NCI-H1417 (cell line): Measurements from ENCODE around the gene TPM4.
"Not testable (repeated sequence)": the region's sequence is repeated elsewhere in the genome, so short reads cannot be mapped to it uniquely, and the experiment has no call there.

ENCODE experiments used
- DNase-seq, 3 experiments: peaks; one replicate each; lab custom pipeline; 2025; lab: John Stamatoyannopoulos, UW

Gene TPM4

DNA sequence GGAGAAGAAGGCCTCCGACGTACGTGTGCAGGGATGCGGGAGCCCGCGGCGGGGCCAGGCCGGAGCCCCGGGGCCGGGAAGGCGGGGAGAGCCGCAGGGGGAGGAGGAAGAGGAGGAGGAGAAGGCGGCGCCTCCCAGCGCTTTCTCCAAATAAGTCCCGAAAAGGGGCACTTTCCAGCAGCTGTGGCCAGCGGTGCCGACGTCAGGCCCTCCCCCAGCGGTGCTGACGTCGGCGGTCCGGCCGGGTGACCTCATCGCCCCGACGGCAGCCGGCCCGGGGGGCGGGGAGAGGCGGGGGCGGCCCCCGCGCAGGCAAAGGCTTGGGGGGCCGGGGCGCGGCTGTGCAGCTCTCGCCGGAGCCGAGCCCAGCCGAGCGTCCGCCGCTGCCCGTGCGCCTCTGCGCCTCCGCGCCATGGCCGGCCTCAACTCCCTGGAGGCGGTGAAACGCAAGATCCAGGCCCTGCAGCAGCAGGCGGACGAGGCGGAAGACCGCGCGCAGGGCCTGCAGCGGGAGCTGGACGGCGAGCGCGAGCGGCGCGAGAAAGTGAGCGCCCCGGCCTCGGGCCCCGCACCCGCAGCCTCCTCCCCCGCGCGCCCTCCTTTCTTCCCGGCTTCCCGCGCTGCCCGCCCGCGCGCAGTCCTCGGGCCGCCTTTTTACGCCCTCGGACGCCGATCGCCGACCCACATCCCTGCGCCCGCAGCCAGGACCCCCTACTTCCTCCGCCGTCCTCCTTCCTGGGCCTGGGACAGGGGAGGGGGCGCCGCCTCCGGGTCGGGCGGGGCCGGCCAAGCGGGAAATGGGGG is at the start of gene TPM4:
TSS of gene TPM4 (plus strand) at position 342 of the 804 bp plus-strand sequence. CDS start at position 413, 71 bp downstream.
- DNase-seq: peak; percentile 10 to 82 (median 77)

- no peak for DNase-seq
Measured at GRCh38 chr19:16026756-16027155, 49.5 kb upstream of the TPM4 start.

- peak in 1 of 3 experiments; percentile 9 for DNase-seq
Measured at GRCh38 chr19:16027528-16027927, 48.8 kb upstream of the TPM4 start.

- DNase-seq: not testable (repeated sequence)
Measured at GRCh38 chr19:16030155-16030554, 46.1 kb upstream of the TPM4 start.

- DNase-seq: no peak
Measured at GRCh38 chr19:16030964-16031871, 45.1 kb upstream of the TPM4 start.

GRCh38 chr19:16031872-16032200 is 44.5 kb upstream of the TPM4 start:
- DNase-seq: no peak

DNA sequence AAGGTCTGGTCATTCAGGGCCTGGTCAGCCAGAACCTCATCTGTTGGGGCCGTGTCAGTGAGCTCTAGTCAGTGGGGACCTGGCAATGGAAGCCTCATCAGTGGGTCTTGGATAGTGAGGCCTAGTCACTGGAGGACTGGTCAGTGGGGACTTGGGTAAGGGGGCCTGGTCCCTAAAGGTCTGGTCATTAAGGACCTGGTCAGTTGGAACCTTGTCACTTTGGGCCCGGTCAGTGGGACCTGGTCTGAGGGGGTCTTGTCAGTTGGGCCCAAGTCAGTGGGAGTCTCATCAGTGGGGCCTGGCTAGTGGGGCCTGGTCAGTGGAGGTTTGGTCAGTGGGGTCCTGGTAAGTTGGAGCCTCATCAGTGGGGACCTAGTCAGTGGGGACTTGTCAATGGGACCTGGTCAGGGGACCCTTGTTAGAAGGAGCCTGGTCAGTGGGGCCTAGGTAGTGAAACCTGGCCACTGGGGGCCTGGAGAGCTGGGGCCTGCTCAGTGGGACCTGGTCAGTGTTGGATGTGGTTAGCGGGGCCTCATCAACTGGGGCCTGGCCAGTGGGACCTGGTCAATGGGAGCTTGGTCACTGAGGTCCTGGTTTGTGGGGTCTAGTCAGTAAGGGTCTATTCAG is 43.7 kb upstream of the TPM4 start:
- no peak for DNase-seq

DNA sequence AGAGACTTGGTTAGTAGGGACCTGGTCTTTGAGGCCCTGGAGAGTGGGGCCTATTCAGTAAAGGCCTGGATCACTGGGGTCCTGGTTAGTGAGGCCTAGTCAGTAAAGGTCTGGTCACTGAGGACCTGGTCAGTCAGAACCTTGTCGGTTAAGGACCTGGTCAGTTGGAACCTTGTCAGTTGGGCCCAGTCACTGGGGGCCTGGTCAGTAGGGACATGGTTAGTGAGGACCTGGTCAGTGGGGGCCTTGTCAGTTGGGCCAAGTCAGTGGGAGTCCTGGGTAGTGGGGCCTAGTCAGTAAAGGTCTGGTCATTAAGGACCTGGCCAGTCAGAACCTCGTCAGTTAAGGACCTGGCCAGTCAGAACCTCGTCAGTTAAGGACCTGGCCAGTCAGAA is 43.2 kb upstream of the TPM4 start:
- no peak for DNase-seq

DNA sequence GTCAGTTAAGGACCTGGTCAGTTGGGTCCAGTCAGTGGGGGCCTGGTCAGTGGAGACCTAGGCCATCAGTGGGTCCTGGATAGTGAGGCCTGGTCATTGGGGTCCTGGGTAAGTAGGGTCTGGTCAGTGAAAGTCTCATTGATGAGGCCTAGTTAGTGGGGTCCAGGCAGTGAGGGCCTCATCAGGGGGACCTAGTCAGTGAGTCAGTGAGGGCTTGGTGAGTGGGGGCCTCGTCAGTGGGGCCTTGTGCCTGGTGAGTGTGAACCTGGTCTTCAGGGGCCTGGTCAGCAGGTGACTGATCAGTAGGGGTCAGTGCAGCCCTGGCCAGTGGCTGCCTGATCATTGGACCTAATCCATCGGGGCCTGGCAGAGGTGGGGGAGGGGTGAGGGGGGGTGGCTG is 42.6 kb upstream of the TPM4 start:
- DNase-seq: no peak

- DNase-seq: no peak
Measured at GRCh38 chr19:16034180-16034579, 42.1 kb upstream of the TPM4 start.

- no peak for DNase-seq
Measured at GRCh38 chr19:16034958-16035560, 41.2 kb upstream of the TPM4 start.

- no peak for DNase-seq
Measured at GRCh38 chr19:16035601-16036297, 40.5 kb upstream of the TPM4 start.

DNA sequence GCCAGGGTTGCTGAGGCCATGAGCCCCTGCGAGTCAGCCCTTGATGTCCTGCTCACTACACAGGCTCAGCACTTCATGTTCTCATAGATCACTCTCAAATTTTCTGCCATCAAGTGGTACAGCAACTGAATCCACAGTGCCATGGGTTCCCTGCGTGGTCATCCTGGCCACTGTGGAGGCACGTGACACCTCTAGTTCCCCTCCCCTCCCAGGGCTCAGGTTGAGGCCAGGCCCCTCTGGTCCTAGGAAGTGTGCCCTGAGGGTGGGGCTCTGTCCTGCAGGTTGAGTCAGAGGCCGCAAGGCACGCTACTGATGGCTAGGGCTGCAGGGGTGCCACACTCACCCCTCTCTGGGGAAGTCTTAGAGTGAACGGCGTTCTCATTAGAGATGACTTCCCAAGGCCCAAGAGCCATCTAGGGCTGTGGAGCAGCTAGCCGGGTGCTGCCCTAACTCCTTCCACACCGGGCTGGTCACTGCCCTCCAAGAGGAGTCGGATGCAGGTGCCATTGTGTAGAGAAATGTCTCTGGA is 39.8 kb upstream of the TPM4 start:
- no peak for DNase-seq

GRCh38 chr19:16036941-16037340 is 39.4 kb upstream of the TPM4 start:
- DNase-seq: no peak

DNA sequence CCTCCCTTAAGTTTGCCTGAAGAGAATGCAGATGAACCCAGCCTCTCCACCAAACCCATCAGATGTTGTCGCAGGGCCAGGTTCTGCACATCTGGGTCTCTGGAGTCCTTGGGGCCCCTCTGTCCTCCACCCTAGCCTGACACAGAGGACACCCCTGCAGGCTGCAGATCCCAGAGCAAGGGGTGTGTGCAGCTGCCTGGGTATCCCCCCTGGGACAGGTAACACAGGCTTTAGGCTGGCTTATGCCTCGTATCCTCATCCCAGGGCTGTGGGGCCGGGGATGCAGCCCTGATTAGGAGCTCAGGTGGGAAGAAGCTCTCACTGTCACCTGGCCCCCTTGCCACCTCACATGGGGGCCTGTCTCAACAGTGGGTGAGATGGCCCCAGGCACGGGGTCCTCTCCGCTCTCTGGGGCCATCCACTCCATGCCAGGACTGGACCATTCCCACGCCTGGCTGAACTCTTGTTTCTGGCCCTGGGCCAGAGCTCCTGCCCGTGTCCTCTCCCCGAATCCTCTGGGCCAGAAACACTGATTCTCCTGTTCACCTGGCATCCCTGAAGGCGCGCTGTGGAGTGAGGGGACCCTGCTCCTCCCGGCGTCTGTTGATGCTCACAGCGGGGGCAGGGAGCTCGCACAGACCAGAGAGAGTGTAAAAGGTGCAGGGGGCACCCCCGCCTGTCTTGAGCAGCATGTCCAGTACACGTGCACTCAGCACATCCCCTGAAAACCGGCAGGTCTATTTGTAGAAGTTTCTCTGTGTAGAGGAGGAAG is 38.7 kb upstream of the TPM4 start:
- no peak for DNase-seq

DNA sequence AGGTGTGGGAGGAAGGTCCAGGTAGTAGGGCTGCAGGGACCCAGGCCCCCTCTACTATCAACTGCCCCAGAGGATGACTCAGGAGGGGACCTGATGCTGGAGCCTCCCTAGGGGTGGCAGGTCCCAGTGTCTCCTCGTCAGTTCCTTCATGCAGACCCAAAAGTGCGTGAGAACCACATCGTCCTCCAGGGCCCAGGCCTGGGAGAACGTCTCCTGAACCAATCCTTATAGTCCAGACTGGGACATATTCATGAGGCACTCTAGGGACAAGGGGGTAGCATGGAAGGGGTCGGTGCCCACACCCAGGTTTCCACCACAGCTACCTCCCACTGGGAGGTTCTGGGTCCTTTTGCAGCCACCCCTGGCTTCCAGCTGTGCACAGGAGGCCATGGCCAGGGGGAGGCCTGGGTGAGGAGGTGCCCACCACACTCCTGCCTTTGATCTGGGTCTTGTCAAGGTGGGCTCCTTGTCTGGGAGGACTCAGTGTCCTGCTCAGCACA is 38.0 kb upstream of the TPM4 start:
- no peak for DNase-seq

DNA sequence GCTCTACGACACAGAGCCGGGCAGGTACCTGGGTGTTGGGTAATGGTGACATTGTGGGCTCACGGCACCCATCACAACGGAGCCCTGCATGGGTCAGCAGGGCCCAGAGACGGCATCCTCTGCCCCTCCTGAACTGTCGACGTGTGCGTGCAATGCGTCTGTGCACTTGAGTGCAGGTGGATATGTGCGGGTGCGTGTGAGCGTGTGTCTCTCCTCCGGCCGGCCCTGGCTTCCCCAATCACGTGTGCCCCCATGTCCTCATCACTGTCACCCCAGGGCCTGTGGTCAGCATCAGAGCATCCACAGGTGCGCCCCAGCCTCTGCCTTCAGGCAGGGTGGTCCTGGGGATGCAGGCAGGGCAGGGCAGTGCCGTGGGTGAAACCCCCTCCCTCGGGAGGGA is 37.2 kb upstream of the TPM4 start:
- no peak for DNase-seq

GRCh38 chr19:16039545-16039944 is 36.8 kb upstream of the TPM4 start:
- no peak for DNase-seq

DNA sequence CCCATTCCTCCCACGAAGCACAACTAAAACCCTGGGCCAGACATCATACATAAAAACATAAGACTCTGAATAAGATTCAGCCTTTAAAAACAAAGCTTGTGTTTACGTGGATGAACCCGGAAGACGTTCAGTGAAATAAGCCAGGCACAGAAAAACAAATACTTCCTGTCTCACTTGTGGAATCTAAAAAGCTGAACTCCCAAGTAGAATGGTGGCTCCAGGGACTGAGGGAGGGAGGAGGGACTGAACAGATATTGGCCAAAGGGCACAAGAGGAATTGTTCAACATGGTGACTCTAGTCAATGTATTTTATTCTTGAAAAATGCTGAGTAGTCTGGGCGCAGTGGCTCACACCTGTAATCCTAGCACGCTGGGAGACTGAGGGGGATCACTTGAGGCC is 35.7 kb upstream of the TPM4 start:
- peak in 1 of 3 experiments; percentile 12 for DNase-seq

DNA sequence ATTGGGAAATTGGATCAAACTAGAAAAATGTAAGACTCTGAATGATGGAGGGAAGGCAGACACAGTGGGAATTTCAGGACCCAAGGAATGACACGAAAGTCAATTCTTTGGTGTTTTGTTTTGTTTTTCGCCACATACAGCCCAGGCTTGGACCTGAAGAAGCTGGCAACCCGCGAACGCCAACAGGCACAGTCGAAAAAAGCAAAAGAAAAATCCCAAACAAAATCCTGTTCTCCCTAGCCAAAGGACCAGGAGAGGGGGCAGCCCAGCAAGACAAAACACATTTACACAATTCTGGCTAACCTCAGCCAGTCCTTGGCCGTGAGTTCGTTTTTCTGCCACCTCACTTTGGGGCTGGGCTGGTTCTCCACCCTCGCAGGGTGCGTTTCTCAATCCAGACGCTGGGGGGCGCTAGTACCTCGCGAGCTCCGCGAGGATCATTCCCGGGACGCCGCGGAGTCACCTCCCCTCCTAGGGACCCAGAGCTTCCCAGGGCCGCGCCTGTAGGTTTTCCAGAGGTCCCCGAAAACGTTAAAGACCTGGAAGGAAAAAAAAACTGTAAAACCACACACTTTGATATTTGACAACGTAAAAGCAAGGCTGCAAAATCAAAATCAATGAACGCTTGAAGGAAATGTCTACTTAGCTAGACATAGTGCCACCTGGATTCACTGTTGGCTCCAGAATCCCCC is 34.9 kb upstream of the TPM4 start:
- peak; percentile 28 to 62 (median 44) for DNase-seq
